CMK (cell line): Measurements from ENCODE around the gene DCAF7.

Experiments
- DNase-seq: peaks from one replicate; pipeline ENCODE4 v3.0.0-alpha.2; 2010; ENCODE audit warnings: low read depth

The DCAF7 gene

DNA sequence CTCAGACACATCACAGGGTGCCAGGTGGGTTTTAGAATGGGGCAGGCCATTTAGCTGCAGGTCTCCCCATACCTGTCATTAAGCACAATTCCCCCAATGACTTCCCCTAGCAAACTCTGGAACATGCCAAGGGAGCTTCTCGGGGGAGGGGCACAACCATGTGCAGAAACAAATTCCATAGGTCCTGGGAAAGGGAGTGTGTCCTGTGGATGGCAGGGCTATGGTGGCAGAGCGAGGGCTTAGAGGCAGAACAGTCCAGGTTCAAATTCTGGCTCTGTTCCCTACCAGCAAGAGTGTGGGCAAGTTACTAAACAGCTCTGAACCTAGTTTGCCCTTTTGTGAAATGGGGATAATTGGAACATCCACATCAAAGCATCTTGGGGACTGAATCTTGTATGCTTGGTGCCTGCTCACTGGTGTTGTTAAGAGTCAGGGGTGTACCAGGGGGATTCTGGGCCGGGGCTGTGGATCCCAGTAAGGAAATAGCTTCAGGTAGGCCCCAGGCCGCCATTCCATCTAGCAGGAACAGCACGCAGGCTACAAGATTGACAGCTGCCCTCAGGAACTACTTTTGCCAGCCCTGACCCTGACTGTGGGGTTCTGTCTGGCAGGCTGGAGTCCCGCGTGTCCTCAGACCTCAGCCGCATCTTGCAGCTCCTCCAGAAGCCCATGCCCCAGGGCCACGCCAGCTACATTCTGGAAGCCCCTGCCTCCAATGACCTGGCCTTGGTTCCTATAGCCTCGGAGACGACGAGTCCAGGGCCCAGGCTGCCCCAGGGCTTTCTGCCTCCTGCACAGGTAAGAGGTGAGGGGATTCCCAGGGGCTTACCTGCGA, 5.6 kb upstream of the DCAF7 start:
- DNase-seq: no peak

DNA sequence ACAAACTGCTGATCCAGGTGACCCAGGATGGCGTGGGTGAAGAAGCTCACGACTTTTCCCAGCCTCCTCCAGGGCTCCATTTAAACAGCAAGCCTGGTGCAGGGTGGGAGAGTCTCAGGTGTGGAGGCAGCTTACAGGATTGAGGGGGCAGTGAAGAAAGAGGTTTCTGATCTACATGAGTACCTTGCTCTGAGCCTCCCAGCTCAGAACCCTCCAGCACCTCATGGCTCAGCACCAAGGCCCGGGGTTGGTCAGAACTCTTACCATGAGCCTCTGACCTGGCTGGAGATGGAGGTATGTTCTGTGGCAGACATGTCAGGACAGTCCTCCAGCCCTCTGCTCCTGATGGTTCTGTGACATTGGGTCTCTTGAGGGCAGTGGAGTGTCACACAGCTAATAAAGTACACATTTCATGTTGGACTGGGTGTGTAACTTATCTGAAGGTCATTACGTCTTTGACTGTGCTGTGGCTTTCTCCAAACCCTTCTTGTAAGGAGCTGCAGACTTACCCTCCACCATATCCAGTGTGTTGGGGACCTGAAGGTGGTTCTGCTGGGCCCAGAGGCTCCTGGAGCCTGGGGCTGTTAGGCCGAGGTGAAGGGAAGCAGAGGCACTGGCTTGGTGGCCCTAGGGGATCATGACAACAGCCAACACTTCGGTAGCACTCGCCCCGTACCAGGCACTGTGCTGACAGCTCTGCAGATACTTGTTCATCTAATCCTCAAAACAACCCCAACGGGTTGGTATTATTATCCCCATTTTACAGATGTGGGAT, 3.8 kb upstream of the DCAF7 start:
- DNase-seq: no peak

DNA sequence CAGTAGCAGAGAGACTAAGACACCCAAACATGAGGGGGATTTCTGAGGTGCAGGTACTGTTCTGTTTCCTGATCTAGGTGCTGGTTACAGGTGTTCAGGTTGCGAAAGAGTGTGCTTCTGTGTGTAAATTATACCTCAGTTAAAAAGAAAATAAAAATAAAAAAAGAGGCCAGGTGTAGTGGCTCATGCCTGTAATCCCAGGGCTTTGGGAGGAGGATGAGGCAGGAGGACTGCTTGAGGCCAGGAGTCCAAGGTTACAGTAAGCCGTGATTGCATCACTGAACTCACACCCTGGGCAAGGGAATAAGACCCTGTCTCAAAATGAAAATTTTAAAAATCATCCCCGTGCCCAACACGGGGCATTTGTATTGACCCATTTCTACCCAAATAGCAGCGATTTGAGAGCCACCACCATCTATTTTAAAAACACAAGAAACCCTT, 3.2 kb upstream of the DCAF7 start:
- DNase-seq: no peak

DNA sequence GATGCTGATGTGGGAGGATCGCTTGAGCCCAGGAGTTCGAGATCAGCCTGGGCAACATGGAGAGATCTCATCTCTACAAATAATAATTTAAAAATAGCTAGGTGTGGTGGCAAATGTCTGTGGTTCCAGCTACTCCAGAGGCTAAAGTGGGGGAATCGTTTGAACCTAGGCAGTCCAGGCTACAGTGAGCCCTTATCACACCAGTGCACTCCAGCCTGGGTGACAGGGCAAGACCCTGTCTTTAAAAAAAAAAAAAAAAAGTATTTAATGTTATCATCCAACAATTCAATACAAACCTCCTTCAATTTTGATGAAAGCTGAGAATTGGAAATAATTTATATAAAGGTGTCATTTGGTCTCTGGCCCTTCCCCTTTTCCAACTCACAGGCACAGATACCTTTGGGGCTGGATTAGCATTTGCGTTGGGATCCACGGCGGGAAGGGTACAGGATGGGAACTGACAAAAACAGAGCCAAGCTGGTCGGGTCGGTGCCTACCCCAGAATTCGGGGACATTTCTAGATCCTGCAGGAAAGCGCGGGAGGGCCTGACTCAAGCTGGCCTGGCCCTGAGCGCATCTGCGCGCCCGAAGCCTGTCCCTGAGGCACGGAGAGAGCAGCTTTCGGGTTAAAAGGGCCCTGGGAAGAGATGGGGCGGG, 860 bp upstream of the DCAF7 start:
- no peak for DNase-seq

DNA sequence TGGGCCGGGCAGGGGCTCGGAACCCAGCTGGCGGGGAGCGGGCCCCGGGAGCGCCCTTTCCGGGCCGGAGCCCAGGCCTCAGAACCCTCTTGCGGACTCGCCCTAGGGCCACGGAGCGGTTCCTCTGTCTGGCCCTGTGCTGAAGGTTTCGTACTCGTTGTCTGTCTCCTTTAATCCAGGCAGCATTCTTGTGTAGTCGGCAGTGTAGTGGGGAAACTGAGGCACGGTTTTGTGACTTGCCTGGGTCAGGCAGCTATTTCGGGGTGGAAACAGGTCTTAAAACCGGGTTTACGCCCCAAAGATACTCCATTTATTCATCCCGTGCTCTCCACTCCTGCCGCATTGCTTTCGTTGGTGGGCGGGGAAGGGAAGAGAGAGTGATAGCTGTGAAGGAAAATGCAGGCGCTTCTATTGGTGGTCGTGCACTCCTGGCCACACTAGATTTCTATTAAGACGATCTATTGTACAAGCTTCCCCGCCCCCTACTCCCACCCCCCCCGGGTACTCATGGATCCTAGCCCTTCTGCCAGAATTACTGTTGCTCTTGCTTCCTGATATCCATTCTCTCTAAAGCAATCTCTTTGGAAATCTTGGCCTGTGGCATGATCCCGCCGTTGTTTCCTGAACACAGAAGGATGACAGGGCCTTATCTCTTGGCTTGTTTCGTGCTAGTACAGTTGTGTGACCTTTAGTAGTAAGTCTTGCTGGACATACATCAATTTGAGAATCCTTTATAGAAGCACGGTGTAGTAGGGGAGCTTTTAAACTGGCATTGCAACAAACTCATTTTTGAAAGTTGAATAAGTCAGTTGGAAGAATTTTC, 751 bp downstream of the DCAF7 start:
- peak; percentile 21 for DNase-seq

DNA sequence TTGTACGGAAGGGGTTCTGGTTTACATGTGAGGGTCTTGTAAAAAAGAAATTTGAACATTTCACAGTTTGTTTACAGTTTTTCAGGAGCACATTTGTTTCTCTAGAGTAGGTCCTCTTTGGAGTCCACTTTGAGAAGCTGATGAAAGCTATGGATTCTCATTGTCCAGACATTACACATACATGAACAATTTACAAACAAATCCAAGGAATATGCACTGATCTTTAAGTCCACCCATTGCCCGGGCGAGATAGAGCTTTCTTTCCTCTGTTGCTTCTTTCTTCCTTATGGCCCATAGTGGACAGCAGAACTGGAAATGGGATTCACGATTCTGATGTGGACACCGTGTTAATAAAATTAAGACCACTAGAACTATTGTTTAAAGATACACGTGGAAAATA, 1.9 kb downstream of the DCAF7 start:
- no peak for DNase-seq

DNA sequence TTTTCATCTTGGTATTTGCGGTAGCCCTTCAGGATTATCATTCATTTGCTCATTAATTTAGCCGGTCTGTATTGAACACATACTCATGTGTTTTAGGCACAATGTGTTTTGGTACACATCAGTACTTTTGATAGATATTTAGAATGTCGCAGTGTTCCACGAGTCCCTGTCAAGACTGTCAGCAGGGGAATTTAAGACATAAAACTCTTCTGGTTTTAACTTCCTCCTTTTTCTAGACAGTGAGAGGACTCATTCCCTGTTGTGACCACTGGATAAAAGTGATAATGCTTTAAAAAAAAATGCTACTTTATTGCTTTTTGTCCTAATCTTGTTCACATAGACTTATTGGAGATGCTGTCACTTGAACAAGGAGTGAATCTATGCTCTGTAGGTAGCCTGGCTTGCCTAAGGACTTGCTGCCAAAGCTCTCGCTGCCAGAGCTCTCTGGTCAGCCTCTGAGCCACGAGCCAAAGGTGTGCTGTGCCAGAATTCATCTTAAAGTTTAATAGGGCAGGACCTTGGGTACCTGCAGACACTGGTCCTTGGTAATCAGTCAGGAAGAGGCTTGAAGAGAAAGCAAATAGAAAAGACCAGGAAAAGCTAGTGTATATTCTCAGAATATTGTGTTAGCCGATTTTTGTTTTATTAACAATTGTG, 5.4 kb downstream of the DCAF7 start:
- no peak for DNase-seq

DNA sequence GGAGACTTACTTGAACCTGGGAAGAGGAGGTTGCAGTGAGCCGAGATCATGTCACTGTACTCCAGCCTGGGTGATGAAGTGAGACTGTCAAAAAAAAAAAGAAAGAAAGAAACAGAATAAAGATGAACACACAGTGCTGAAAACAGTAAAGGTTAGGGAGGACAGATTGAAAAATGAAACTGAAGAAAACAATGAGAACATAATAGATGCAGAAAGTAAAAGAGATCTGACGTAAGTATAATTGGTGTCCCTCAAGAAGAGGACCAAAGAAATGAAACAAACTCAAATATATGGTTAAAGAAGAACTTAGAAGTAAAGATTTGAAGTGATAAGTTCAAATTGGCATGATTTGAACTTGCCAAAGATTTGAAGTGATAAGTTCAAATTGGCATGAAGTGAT, 7.1 kb downstream of the DCAF7 start:
- DNase-seq: no peak

DNA sequence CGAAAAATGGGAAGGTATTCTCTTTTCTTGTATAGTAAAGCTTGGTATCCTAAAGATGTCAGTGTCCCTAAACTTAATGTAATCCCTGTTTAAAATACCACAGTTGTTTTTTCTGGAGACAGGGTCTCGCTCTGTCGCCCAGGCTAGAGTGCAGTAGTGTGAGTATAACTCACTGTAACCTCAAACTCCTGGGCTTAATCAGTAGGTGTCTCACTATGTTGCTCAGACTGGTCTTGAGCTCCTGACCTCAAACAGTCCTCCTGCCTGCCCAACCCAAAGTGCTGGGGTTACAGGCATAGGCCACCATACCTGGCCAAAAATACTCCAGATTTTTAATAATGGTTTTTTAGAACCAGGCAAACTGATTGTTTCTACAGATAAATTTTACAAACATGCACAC, 8.2 kb downstream of the DCAF7 start:
- DNase-seq: no peak

DNA sequence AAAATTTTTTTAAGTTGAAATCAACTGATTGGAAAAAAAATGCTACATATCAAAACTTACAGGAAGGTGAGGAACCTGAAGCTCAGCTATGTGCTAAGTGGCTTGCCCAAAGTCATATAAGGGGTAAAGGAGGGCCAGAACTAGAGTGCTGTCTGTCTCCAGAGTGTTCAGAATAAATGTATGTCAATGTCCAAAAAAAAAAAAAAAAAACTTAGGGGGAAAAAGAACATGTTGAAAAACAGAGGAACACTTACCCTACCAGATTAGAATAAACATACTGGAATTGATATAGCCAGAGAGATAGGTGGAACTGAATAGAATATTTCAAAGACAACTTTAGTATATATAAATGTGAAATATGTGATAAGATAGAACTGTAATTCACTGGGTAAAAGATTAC, 11.5 kb downstream of the DCAF7 start:
- DNase-seq: no peak

DNA sequence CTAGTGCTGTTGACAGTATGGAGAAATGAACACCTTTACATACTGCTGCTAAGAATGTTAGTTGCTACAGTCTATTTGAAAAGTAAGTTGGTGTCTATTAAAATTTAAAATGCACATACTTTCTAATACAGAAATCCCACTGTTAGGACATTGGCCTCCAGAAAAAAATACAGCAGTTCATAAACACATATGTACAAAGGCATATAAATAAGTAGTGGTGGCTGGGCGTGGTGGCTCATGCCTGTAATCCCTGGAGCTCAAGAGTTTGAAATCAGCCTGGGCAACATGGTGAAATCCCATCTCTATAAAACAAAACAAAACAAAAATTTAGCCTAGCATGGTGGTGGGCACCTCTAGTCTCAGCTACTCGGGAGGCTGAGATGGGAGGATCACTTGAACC, 13.1 kb downstream of the DCAF7 start:
- DNase-seq: no peak

DNA sequence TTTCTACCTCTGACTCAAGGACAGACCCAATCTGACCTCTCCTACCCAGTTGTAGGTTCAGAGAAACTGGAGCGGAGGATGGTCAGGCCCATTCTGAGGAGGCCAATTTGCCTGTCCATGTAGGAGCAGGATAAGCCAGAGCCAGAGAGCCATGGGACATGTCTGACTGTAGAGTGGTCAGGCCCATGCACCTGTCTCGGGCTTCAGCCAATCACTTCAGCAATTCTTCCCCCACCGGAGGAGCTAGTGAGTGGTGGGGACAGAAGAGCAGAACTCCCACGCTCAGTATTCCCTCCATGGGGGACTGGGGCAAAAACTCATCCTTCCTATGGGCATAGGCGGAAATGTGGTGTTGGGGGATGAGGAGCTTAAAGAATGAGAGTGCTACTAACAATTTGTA, 14.3 kb downstream of the DCAF7 start:
- DNase-seq: no peak

DNA sequence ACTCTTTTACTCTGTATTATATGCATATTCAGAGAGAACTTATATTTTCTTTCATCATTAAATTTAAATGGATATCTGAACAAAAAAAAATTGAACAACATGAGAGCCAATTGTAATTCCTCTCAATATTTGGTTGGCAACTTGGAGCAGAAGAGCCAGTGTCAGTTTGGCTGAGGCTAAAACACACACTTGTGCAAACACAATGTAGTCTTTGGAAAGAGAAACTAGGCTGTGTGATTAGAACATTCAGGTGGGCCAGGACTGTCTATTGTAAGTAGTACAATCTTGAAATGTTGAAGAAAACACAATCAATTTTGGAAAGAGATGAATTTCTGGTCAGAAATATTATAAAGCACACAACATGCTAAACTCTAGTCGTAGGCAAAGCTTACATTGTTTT, 17.0 kb downstream of the DCAF7 start:
- no peak for DNase-seq

DNA sequence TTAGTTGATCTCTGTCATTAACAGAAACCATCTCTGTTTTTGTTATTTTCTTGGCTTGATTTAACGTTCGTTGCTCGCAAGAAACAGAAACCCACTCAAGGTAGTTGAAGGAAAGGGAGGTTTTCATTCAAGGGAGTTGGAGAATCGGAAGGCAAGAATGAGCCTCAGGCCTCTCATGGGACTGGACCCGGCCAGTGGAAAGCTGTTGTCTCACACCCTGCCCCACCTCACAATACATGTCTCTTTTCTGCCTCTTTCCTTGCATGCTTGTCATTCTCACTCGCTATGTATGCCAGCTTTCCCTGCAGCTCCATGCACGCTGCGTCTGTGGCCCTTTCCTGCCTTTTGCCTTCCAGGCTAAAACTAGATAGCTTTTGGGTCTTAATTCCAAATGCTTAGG, 18.3 kb downstream of the DCAF7 start:
- DNase-seq: no peak

DNA sequence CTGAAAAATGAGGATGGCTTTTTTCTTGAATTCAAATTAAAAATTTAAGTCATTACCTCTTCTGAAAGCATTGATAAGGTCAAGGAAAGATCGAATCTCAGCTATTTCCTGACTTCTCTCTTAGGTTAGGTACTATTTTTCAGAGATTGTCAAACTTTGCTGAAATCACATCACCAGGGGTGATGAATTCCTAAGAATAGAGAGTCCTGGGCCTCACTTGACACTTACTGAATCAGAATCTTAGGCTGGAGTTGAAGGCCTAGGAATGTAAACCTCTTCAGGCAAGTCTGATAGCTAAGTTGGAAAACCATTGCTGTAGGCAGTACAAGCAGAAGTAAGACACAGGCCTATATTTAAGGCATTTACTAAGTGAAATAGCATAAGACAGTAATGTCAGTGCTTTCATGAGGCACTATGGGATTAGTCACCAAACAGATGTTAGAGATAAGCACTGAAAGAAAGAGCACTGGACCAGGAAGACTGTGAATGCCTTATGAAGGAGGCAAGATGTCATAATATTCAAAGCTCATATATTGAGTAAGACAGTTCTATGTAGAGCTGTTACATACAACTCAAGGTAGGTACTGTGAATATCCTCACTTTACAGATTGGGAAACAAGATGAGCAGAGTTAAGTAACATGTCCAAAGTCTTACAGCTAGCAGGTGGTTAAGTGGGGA, 21.5 kb downstream of the DCAF7 start:
- no peak for DNase-seq

DNA sequence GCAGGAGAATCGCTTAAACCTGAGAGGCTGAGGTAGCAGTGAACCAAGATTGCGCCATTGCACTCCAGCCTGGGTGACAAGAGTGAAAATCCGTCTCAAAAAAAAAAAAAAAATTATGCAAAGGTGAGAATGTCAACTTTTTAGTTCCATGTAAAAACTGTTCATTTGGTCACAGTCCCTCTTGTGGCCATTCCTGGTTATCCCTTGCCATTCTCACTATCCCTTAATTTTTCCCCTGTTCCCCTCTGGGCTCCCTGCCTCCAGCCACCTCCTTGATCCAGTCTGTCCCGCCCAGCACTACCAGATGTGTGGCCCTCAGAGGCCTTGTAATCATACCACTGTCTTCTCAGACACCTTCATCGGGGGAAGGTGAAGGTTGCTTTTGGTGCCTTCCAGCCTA, 23.4 kb downstream of the DCAF7 start:
- DNase-seq: no peak

DNA sequence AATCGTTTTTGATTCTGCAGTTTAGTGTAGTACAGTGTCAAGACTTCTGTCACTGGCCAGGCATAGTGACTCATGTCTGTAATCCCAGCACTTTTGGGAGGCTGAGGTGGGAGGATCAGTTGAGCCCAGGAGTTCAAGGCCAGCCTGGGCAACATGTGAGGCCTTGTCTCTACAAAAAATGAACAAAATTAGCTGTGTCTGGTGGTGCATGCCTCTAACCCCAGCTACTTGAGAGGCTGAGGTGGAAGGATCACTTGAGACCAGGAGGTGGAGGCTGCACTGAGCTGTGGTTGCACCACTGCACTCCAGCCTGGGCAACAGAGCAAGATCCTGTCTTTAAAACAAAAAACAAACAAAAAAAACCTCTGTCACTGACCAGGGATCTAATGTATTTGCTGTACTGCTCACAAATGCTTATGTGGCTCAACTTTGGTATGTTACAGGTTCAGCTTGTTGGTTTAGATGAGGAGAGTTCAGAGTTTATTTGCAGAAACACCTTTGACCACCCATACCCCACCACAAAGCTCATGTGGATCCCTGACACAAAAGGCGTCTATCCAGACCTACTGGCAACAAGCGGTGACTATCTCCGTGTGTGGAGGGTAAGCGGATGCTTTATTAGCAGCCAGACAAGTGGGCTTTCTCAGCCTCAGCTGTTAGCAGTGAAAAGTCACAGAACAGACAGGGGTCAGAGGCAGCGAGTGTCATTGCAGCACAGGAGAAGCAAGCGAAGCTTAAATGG, 27.9 kb downstream of the DCAF7 start:
- DNase-seq: no peak

DNA sequence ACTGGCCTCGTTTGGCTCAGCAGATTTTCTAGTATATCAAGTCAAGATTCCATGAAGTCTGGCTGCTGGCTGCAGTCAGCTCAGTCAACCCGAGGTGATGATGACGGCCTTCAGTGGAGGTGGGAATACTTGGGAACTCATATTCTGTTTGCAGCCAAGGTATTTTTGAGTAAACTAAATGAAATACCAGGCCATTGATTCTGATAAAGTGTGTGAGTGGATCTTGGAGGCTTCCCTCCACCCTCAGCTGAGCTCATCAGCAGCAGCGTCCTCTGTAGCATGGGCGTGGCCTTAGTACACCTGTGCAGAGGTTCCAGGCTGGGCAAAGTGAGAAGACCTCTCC, 28.5 kb downstream of the DCAF7 start:
- no peak for DNase-seq

DNA sequence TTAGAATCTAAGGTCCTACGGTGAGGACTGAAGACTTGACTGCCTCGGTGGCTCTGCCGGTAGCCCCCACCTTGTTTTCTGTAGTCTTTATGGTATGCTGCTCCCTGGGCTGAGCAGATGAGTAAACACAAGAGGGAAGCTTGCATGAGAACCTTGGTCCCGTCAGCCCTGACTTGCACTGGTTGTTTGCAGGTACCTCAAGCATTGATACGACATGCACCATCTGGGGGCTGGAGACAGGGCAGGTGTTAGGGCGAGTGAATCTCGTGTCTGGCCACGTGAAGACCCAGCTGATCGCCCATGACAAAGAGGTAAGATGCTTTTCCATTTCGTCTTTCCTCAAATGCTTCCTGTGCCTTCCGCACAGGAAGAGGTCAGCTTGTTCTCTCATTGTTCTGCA, 29.4 kb downstream of the DCAF7 start:
- DNase-seq: no peak

DNA sequence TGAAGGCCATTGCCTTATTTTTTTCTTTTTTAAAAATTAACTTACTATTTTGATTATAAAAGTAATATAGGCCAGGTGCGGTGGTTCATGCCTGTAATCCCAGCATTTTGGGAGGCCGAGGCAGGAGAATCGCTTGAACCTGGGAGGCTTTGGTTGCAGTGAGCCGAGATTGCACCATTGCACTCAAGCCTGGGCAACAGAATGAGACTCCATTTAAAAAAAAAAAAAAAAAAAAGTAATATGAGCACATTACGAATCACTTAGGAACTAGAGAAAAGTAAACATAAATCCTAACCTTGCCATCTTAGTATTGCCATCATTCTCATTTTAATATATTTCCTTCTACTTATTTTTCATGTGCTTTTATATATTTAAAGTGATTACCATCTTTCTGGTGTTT, 37.5 kb downstream of the DCAF7 start:
- no peak for DNase-seq
